ENCODE measurements around the gene PRTN3.

The PRTN3 gene

DNA sequence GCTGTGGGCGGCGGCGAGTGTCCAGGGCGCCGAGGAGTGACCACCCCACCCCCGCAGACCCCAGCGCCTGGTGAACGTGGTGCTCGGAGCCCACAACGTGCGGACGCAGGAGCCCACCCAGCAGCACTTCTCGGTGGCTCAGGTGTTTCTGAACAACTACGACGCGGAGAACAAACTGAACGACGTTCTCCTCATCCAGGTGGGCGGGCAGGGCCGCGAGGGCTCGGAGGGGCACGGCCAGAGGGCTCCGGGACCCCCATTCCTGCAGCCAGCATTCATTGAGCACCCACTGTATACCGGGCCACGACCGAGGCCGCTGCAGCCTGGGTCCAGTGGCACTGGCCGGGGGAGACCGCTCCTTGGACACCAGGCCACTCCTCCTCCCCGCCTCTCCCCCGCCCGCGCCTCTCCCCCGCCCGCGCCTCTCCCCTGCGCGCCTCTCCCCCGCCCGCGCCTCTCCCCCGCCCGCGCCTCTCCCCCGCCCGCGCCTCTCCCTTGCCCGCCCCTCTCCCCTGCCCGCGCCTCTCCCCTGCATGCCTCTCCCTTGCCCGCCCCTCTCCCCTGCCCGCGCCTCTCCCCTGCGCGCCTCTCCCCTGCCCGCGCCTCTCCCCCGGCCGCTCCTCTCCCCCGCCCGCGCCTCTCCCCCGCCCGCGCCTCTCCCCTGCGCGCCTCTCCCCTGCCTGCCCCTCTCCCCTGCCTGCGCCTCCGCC is 3.2 kb downstream of the PRTN3 start:
- no peak for ATAC-seq
- no peak for TF ChIP-seq ZNF70 (CRISPR knock-in tag; IDR thresholded peaks at IDR 0.05)
- no peak for TF ChIP-seq ARNTL (CRISPR knock-in tag; IDR thresholded peaks at IDR 0.05; ENCODE audit: borderline replicate concordance, low read depth)
- TF ChIP-seq OSR1 (CRISPR knock-in tag; IDR thresholded peaks at IDR 0.05), result no peak
- TF ChIP-seq, protein P1, sequence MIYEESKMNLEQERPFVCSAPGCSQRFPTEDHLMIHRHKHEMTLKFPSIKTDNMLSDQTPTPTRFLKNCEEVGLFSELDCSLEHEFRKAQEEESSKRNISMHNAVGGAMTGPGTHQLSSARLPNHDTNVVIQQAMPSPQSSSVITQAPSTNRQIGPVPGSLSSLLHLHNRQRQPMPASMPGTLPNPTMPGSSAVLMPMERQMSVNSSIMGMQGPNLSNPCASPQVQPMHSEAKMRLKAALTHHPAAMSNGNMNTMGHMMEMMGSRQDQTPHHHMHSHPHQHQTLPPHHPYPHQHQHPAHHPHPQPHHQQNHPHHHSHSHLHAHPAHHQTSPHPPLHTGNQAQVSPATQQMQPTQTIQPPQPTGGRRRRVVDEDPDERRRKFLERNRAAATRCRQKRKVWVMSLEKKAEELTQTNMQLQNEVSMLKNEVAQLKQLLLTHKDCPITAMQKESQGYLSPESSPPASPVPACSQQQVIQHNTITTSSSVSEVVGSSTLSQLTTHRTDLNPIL (CRISPR knock-in tag; IDR thresholded peaks at IDR 0.05; ENCODE audit: low read depth), result no peak
- no peak for TF ChIP-seq ZNF8 (CRISPR knock-in tag; IDR thresholded peaks at IDR 0.05)
- TF ChIP-seq CSDC2 (CRISPR knock-in tag; IDR thresholded peaks at IDR 0.05), result no peak
- no peak for TF ChIP-seq ZC3H10 (CRISPR knock-in tag; IDR thresholded peaks at IDR 0.05)
- TF ChIP-seq ISL1 (CRISPR knock-in tag; IDR thresholded peaks at IDR 0.05), result no peak

DNA sequence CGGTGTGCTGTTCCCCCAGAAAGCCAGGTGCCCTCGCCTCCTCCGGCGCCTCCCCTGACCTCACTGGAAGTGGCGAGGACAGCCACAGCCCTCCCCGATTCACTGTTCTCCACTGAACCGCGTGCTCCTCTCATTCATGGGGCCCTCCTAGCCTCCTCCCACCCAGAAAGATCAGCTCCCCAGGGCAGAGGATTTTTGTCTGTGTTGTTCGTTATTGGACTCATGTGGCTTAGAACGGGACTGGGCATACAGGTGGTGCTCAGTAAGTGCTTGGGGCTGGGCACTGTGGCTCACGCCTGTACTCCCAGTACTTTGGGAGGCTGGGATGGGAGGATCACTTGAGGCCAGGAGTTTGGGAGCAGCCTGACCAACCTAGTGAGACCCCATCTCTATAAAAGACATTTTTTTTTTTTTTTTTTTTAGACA is 3.8 kb downstream of the PRTN3 start:
- TF ChIP-seq, protein P2, sequence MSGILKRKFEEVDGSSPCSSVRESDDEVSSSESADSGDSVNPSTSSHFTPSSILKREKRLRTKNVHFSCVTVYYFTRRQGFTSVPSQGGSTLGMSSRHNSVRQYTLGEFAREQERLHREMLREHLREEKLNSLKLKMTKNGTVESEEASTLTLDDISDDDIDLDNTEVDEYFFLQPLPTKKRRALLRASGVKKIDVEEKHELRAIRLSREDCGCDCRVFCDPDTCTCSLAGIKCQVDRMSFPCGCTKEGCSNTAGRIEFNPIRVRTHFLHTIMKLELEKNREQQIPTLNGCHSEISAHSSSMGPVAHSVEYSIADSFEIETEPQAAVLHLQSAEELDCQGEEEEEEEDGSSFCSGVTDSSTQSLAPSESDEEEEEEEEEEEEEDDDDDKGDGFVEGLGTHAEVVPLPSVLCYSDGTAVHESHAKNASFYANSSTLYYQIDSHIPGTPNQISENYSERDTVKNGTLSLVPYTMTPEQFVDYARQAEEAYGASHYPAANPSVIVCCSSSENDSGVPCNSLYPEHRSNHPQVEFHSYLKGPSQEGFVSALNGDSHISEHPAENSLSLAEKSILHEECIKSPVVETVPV (CRISPR knock-in tag; IDR thresholded peaks at IDR 0.05), result no peak
- TF ChIP-seq SNAI2 (CRISPR knock-in tag; IDR thresholded peaks at IDR 0.05) (no peak), ESRRG (CRISPR knock-in tag; IDR thresholded peaks at IDR 0.05) (no peak), OSR1 (CRISPR knock-in tag; IDR thresholded peaks at IDR 0.05) (no peak), ZFP30 (CRISPR knock-in tag; IDR thresholded peaks at IDR 0.05) (no peak), TCF4 (CRISPR knock-in tag; IDR thresholded peaks at IDR 0.05; ENCODE audit: borderline replicate concordance) (no peak), ZNF8 (CRISPR knock-in tag; IDR thresholded peaks at IDR 0.05) (no peak), ARNTL (CRISPR knock-in tag; IDR thresholded peaks at IDR 0.05; ENCODE audit: borderline replicate concordance, low read depth) (no peak), TOX (CRISPR knock-in tag; IDR thresholded peaks at IDR 0.05; ENCODE audit: borderline replicate concordance) (no peak), ZC3H10 (CRISPR knock-in tag; IDR thresholded peaks at IDR 0.05) (no peak), RARB (CRISPR knock-in tag; IDR thresholded peaks at IDR 0.05) (no peak), ZNF70 (CRISPR knock-in tag; IDR thresholded peaks at IDR 0.05) (no peak), GLIS3 (CRISPR knock-in tag; IDR thresholded peaks at IDR 0.05) (no peak), ISL1 (CRISPR knock-in tag; IDR thresholded peaks at IDR 0.05) (no peak), ZNF565 (CRISPR knock-in tag; conservative IDR thresholded peaks at IDR 0.05; ENCODE audit: low read depth) (no peak), PPARA (CRISPR knock-in tag; IDR thresholded peaks at IDR 0.05; ENCODE audit: borderline replicate concordance) (no peak), ZFP3 (CRISPR knock-in tag; IDR thresholded peaks at IDR 0.05) (no peak)
- TF ChIP-seq, protein P3, sequence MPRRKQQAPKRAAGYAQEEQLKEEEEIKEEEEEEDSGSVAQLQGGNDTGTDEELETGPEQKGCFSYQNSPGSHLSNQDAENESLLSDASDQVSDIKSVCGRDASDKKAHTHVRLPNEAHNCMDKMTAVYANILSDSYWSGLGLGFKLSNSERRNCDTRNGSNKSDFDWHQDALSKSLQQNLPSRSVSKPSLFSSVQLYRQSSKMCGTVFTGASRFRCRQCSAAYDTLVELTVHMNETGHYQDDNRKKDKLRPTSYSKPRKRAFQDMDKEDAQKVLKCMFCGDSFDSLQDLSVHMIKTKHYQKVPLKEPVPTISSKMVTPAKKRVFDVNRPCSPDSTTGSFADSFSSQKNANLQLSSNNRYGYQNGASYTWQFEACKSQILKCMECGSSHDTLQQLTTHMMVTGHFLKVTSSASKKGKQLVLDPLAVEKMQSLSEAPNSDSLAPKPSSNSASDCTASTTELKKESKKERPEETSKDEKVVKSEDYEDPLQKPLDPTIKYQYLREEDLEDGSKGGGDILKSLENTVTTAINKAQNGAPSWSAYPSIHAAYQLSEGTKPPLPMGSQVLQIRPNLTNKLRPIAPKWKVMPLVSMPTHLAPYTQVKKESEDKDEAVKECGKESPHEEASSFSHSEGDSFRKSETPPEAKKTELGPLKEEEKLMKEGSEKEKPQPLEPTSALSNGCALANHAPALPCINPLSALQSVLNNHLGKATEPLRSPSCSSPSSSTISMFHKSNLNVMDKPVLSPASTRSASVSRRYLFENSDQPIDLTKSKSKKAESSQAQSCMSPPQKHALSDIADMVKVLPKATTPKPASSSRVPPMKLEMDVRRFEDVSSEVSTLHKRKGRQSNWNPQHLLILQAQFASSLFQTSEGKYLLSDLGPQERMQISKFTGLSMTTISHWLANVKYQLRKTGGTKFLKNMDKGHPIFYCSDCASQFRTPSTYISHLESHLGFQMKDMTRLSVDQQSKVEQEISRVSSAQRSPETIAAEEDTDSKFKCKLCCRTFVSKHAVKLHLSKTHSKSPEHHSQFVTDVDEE (CRISPR knock-in tag; IDR thresholded peaks at IDR 0.05), result no peak
- TF ChIP-seq, protein P4, sequence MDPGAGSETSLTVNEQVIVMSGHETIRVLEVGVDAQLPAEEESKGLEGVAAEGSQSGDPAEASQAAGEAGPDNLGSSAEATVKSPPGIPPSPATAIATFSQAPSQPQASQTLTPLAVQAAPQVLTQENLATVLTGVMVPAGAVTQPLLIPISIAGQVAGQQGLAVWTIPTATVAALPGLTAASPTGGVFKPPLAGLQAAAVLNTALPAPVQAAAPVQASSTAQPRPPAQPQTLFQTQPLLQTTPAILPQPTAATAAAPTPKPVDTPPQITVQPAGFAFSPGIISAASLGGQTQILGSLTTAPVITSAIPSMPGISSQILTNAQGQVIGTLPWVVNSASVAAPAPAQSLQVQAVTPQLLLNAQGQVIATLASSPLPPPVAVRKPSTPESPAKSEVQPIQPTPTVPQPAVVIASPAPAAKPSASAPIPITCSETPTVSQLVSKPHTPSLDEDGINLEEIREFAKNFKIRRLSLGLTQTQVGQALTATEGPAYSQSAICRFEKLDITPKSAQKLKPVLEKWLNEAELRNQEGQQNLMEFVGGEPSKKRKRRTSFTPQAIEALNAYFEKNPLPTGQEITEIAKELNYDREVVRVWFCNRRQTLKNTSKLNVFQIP (CRISPR knock-in tag; IDR thresholded peaks at IDR 0.05; ENCODE audit: borderline replicate concordance, low read depth), result no peak
- TF ChIP-seq, protein P5, sequence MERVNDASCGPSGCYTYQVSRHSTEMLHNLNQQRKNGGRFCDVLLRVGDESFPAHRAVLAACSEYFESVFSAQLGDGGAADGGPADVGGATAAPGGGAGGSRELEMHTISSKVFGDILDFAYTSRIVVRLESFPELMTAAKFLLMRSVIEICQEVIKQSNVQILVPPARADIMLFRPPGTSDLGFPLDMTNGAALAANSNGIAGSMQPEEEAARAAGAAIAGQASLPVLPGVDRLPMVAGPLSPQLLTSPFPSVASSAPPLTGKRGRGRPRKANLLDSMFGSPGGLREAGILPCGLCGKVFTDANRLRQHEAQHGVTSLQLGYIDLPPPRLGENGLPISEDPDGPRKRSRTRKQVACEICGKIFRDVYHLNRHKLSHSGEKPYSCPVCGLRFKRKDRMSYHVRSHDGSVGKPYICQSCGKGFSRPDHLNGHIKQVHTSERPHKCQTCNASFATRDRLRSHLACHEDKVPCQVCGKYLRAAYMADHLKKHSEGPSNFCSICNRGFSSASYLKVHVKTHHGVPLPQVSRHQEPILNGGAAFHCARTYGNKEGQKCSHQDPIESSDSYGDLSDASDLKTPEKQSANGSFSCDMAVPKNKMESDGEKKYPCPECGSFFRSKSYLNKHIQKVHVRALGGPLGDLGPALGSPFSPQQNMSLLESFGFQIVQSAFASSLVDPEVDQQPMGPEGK (CRISPR knock-in tag; IDR thresholded peaks at IDR 0.05; ENCODE audit: borderline replicate concordance), result no peak
- ATAC-seq, result no peak
